Stimulated activated memory B cell treated with anti-CD40 and anti-IgM and Interleukin-4, amounts not matched to agents 10 μg/mL and 1 μg/mL and 100 μg/mL, for 72 hours (primary cell): ENCODE measurements around the gene TRAPPC6A.
A peak's percentile ranks its signal among the peaks of the same experiment; 100 is the strongest.

Experiments used
- ATAC-seq: fragments of 150-1000 bp; cut with Tn5 transposase; 2 replicates; pipeline ENCODE4 v1.10.0; 2021
- H3K27ac Mint-ChIP-seq: one replicate; pipeline ENCODE4 v1.8.0; 2022; ENCODE audit warnings: mild to moderate bottlenecking, mixed read lengths
- H3K27me3 Mint-ChIP-seq: one replicate; pipeline ENCODE4 v1.8.0; 2022; ENCODE audit warnings: mixed read lengths
- H3K36me3 Mint-ChIP-seq: one replicate; pipeline ENCODE4 v1.8.0; 2022; ENCODE audit warnings: mixed read lengths
- H3K4me1 Mint-ChIP-seq: one replicate; pipeline ENCODE4 v1.8.0; 2022; ENCODE audit warnings: mixed read lengths
- H3K4me3 Mint-ChIP-seq: one replicate; pipeline ENCODE4 v1.8.0; 2022; ENCODE audit warnings: mild to moderate bottlenecking, moderate library complexity, mixed read lengths
- H3K9me3 Mint-ChIP-seq: one replicate; pipeline ENCODE4 v1.8.0; 2022; ENCODE audit warnings: mixed read lengths

TRAPPC6A gene

DNA sequence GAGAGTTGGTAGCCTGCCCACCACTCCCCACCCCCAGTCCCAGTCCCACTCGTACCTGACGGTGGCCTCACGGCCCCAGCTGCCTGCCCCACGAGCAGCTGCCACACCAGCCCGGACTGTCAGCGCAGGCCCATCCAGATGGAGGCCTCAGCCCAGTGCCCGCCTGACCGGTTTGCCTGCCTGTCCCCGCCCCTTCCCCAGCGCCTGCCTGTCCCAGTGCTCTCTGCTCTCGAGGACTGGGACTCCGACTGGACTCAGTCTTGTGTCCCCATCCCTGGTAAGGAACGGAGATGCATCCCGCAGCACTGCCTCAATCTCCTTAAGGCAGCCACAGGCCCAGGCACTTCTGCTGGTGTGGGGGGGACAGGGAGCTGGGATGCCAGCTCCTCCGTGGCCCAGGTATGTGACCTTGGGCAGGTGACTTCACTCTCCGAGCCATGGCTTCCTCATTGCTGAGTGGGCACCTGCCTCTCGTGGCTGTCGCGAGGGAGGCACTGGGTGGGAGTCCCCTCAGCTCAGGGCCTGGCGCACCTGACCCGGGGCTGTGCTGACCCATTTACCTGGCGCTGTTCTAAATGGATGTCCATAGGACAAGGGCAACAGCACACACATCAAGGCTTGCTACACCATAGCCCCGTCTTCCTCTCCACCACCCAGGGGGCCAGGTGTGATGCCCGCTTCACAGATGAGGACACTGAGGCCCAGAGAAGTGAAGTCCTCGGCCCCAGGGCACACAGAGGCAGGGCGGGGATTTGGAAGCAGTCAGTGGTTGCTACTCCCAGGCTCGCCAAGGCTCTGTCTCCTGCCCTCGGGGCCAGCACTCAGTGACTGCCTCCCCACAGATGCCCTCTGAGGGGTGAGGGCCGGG lies 16.9 kb downstream of the TRAPPC6A start, which contains the start of gene NKPD1:
NKPD1 (minus strand) TSS at position 113 of the 868 bp plus-strand sequence. CDS start 832 bp downstream, outside the sequence.
- Mint-ChIP-seq H3K4me1 (peaks cover 35% of the 10 kb centered on the region), H3K27ac (no peak within 1 kb of the TSS), H3K9me3 (no peaks in the 10 kb centered on the region), H3K27me3 (peaks cover 57% of the 10 kb centered on the region), H3K36me3 (no peaks in the 10 kb centered on the region), H3K4me3 (no peak within 1 kb of the TSS)
- no peak for ATAC-seq

DNA sequence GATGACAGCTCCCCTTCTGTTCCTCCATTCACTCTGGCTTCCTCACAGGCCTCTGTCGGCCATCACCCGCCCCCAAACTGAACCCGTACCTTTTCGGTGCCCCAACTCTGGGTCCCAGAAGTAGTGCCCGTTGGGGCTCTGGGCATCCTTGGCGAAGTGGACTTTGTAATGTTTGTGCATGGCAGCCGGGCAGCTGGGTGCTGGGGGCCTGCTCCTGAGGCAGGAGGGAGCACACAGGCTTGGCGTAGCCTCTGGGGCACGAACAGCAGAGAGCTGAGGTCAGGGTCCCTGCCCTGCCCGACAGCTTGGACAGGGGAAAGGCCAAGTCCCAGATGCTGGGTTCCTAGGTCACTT lies 18.1 kb downstream of the TRAPPC6A start:
- no peak overlapping the region for H3K27ac Mint-ChIP-seq
- peaks cover 28% of the 10 kb centered on the region for H3K4me1 Mint-ChIP-seq
- H3K27me3 Mint-ChIP-seq, result peaks cover 69% of the 10 kb centered on the region
- no peak for ATAC-seq
- H3K9me3 Mint-ChIP-seq, result no peaks in the 10 kb centered on the region
- no peaks in the 10 kb centered on the region for H3K36me3 Mint-ChIP-seq
- no peak overlapping the region for H3K4me3 Mint-ChIP-seq

DNA sequence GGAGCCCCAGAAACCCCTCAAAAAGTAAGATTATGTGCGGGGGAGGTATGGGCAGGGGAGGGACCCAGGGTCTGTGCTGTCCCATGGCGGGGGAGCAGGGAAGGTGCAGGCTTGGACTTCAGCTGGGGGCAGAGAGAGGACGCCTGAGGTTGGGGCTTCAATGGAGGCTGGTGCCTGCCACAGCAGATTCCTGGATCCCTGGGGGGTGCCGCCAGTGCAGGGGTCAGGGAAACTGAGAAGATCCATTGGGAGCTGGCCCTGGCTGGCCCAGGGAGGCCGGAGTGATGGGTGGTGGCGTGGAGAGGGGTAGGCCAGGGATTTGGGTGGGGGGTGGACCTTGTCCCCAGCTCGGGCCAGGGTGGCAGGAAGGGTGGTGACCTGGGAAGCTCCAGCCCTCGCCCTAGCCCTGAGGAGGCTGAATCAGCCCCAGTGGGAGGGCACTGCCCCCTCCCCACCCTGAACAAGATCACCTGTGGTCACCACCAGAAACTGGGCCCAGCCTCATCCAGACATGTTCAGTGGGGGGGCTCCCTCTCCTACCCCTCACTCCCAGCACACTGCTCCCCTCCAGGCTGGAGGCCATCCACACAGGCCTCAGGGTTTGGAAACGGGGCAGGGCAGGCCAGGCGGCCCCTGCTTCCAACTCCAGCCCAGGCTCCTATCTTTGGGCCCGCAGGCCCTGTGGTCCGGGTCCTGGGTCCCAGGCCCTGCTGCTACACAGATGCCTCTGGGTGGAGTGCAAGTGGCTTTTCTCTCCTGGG lies 18.6 kb downstream of the TRAPPC6A start:
- peaks cover 74% of the 10 kb centered on the region for H3K27me3 Mint-ChIP-seq
- peaks cover 23% of the 10 kb centered on the region for H3K4me1 Mint-ChIP-seq
- no peak for ATAC-seq
- H3K9me3 Mint-ChIP-seq, result no peaks in the 10 kb centered on the region
- H3K27ac Mint-ChIP-seq, result no peak overlapping the region
- H3K4me3 Mint-ChIP-seq, result no peak overlapping the region
- no peaks in the 10 kb centered on the region for H3K36me3 Mint-ChIP-seq

DNA sequence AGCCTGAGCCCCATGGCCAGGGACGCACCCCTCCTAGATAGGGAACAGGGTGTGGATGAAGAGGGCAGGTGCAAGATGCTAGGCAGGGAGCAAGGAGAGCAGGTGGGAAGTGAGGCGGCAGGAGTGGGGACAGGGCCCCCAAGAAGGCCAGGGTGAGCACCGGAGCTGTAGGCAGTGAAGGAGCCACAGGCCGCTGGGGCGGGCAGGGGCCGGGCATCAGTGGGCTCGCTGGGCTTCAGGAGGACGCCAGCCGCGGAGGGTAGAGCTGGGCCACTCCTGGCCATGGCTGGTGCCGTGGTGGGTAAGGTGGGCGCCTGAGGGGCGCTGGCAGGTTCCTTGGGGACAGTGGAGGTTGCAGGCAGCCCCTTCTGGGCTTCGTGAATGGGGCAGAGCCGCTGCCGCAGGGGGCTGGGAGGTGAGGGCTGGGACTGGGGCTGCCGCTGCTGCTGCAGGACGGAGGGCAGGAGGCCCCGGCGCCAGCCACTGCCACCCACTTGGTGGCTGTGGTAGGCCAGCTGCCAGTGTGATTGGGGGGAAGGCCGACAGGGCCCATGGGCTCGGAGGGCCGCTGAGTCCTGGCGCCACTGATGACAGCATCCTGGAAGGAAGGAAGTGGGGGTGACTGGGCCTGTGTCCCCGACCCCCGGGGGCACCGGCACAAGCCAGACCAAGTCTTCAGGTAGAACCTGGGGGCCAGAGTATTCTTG lies 19.4 kb downstream of the TRAPPC6A start:
- no peak overlapping the region for H3K27ac Mint-ChIP-seq
- no peaks in the 10 kb centered on the region for H3K36me3 Mint-ChIP-seq

DNA sequence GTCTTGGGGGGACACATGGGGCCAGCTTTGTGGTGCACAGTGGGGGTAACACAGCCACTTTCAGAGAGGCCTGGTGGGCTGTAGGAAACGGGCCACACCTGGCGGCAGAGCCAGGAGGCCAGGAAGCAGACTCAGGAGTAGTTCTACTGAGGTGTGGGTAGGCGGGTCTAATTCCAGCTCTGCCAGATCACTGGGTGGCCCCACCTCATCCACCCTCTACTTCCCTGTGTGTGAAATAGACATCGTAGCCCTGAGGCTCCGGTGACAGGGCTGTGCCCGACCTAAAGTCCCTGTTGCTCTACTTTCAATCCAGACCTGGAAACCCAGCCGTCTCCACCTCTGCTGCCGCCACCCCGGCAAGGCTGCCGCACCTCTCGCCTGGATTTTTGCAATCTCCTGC lies 21.3 kb downstream of the TRAPPC6A start:
- Mint-ChIP-seq H3K9me3 (no peaks in the 10 kb centered on the region), H3K36me3 (no peaks in the 10 kb centered on the region), H3K27ac (no peak overlapping the region), H3K4me3 (no peak overlapping the region), H3K4me1 (peaks cover 35% of the 10 kb centered on the region), H3K27me3 (peaks cover 98% of the 10 kb centered on the region)
- ATAC-seq, result no peak

More for the DNA sequence above, 19.4 kb downstream of the TRAPPC6A start:
- Mint-ChIP-seq H3K27me3 (peaks cover 81% of the 10 kb centered on the region), H3K4me3 (no peak overlapping the region), H3K9me3 (no peaks in the 10 kb centered on the region), H3K4me1 (peaks cover 23% of the 10 kb centered on the region)
- no peak for ATAC-seq

DNA sequence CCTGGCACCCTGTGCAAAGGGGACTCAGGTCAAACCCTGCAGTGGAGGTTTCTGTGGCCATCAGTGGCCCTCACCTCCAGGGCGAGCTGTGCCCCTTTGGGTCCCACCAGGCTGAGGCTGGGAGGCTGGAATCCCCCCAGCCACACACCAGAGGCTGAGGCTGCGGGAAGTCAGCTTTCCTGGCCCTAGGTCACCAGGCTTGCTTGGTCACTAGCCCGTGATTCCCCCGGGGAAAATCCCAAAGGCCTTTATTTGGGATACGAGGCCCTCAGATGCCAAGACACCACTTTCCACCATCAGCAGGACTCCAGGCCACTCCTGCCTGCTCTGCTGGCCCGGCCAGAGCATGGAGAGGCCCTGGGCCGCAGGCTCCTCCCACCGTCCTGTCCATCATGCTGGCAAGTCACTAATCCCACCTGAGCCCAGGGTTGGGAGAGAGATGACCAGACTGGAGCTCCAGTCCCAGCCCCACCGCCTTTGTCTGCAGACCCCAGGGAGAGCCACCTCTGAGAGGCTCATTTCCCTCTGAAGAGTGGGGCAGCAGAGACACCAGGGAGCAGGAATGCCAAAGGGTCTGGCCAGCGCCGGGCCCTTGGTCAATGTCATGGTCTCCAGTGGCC lies 21.9 kb downstream of the TRAPPC6A start:
- Mint-ChIP-seq H3K4me1 (peaks cover 38% of the 10 kb centered on the region), H3K36me3 (no peaks in the 10 kb centered on the region), H3K27ac (no peak overlapping the region), H3K27me3 (peaks cover 98% of the 10 kb centered on the region), H3K4me3 (no peak overlapping the region), H3K9me3 (no peaks in the 10 kb centered on the region)
- ATAC-seq, result no peak

- Mint-ChIP-seq H3K27me3 (peaks cover 83% of the 10 kb centered on the region), H3K27ac (no peak overlapping the region), H3K4me3 (peak overlapping the region; percentile 9), H3K4me1 (peaks cover 32% of the 10 kb centered on the region), H3K36me3 (no peaks in the 10 kb centered on the region), H3K9me3 (no peaks in the 10 kb centered on the region)
- no peak for ATAC-seq
Observed at GRCh38 chr19:45154064-45154827, 23.8 kb downstream of the TRAPPC6A start.

GRCh38 chr19:45153339-45154063 lies 24.5 kb downstream of the TRAPPC6A start:
- Mint-ChIP-seq H3K4me1 (peaks cover 27% of the 10 kb centered on the region), H3K4me3 (peak overlapping the region; percentile 58), H3K27me3 (peaks cover 76% of the 10 kb centered on the region), H3K27ac (peak overlapping the region; percentile 50), H3K9me3 (no peaks in the 10 kb centered on the region), H3K36me3 (no peaks in the 10 kb centered on the region)
- no peak for ATAC-seq

GRCh38 chr19:45152504-45153338 lies 25.3 kb downstream of the TRAPPC6A start:
- Mint-ChIP-seq H3K36me3 (no peaks in the 10 kb centered on the region), H3K9me3 (no peaks in the 10 kb centered on the region), H3K4me3 (peak overlapping the region; percentile 58), H3K4me1 (peaks cover 27% of the 10 kb centered on the region), H3K27me3 (peaks cover 68% of the 10 kb centered on the region), H3K27ac (peak overlapping the region; percentile 50)
- ATAC-seq, result peak; percentile 67

GRCh38 chr19:45151821-45152503 lies 26.1 kb downstream of the TRAPPC6A start:
- H3K27ac Mint-ChIP-seq, result no peak overlapping the region
- peak overlapping the region; percentile 39 for H3K4me3 Mint-ChIP-seq
- ATAC-seq, result no peak
- H3K9me3 Mint-ChIP-seq, result no peaks in the 10 kb centered on the region
- H3K4me1 Mint-ChIP-seq, result peaks cover 27% of the 10 kb centered on the region
- H3K27me3 Mint-ChIP-seq, result peaks cover 60% of the 10 kb centered on the region
- H3K36me3 Mint-ChIP-seq, result no peaks in the 10 kb centered on the region

DNA sequence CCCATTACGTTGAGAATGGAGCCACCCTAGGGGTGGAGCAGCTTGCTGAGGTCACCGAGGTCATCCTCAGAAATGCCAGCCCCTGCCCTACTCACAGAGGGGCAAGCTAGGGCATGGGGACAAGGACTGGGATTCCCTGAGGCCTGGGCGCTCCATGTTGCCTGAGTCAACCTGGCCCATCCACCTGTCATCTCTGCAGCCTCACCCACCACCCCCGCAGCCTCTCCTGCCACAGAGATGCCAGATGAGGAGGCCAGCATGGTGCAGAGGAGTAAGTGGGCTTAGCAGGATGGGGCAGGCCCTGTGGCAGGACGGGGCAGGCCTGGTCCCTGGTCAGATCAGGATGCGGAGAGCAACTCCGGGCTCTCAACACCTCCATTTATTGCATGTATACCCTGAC lies 26.7 kb downstream of the TRAPPC6A start:
- Mint-ChIP-seq H3K36me3 (no peaks in the 10 kb centered on the region), H3K9me3 (no peaks in the 10 kb centered on the region), H3K4me3 (no peak overlapping the region), H3K4me1 (peaks cover 27% of the 10 kb centered on the region), H3K27ac (no peak overlapping the region), H3K27me3 (peaks cover 54% of the 10 kb centered on the region)
- ATAC-seq, result no peak

GRCh38 chr19:45150751-45151281 lies 27.2 kb downstream of the TRAPPC6A start:
- H3K9me3 Mint-ChIP-seq, result no peaks in the 10 kb centered on the region
- ATAC-seq, result no peak
- peaks cover 27% of the 10 kb centered on the region for H3K4me1 Mint-ChIP-seq
- H3K36me3 Mint-ChIP-seq, result no peaks in the 10 kb centered on the region
- H3K27me3 Mint-ChIP-seq, result peaks cover 49% of the 10 kb centered on the region
- H3K27ac Mint-ChIP-seq, result no peak overlapping the region
- no peak overlapping the region for H3K4me3 Mint-ChIP-seq
